HepG2 (cell line): ENCODE measurements around the gene CAD. TPM values are rescaled to one million over a fixed set of nuclear protein-coding genes. Genes with fewer than 3 reads are reported as not detected.

Experiments
- CREM ChIP-seq, 2 experiments: sonication (generic) in 1 of 2; formaldehyde crosslinking in 1 of 2; IDR thresholded peaks; 2 replicates each; pipeline versions ENCODE4 v1.4.0 to v1.6.1; 2016 to 2020; ENCODE audit warnings: antibody characterized with exemption in 1 of 2, mild to moderate bottlenecking in 1 of 2, missing genetic modification reagents in 1 of 2
- CSRNP2 ChIP-seq: sonication (generic); formaldehyde crosslinking; conservative IDR thresholded peaks from 2 replicates; pipeline ENCODE4 v1.8.0; 2022; ENCODE audit warnings: low read depth, missing genetic modification reagents
- ELF1 ChIP-seq: sonication (generic); formaldehyde crosslinking; IDR thresholded peaks from 2 replicates; pipeline ENCODE4 v1.4.0; 2020; ENCODE audit warnings: missing genetic modification reagents
- GPN1 ChIP-seq: sonication (generic); formaldehyde crosslinking; IDR thresholded peaks from 2 replicates; pipeline ENCODE4 v1.5.1; 2020; ENCODE audit warnings: missing genetic modification reagents, borderline replicate concordance
- HOXA3 ChIP-seq: sonication (generic); formaldehyde crosslinking; IDR thresholded peaks from 2 replicates; pipeline ENCODE4 v1.5.0; 2020; ENCODE audit warnings: missing genetic modification reagents
- JUND ChIP-seq: sonication (generic); formaldehyde crosslinking; IDR thresholded peaks from 2 replicates; pipeline ENCODE4 v1.8.0; 2022; ENCODE audit warnings: mild to moderate bottlenecking, missing genetic modification reagents
- KDM4B ChIP-seq: sonication (generic); formaldehyde crosslinking; IDR thresholded peaks from 2 replicates; pipeline ENCODE4 v1.4.0; 2020; ENCODE audit warnings: missing genetic modification reagents
- KDM5B ChIP-seq: sonication (generic); formaldehyde crosslinking; IDR thresholded peaks from 2 replicates; pipeline ENCODE4 v1.4.0; 2020; ENCODE audit warnings: missing genetic modification reagents, mild to moderate bottlenecking, borderline replicate concordance
- MAFG ChIP-seq: sonication (generic); formaldehyde crosslinking; IDR thresholded peaks from 2 replicates; pipeline ENCODE4 v1.5.1; 2020; ENCODE audit warnings: mild to moderate bottlenecking, missing genetic modification reagents
- MTERF4 ChIP-seq: sonication (generic); formaldehyde crosslinking; IDR thresholded peaks from 2 replicates; pipeline ENCODE4 v1.8.0; 2023; ENCODE audit warnings: mild to moderate bottlenecking, missing genetic modification reagents
- polyA plus RNA-seq, 8 experiments: library from polyadenylated mRNA; depleted of rRNA in 3 of 8; stranded (reverse) in 7 of 8; unstranded in 1 of 8; fragments of >200 nt; fragmentation: Illumina TruSeq in 4 of 8; extraction: Trizol in 4 of 8; gene quantifications; 2 replicates each; pipeline versions ENCODE4 v1.2.1 to v1.2.3, GENCODE V29; 2011 to 2016; ENCODE audit warnings: low read depth in 4 of 8, missing spikeins in 1 of 8, mixed read lengths in 1 of 8; ENCODE audit not compliant: insufficient read depth in 1 of 8
- total RNA-seq, 5 experiments: library from RNA; depleted of rRNA; stranded (reverse); fragments of >200 nt; fragmentation: Illumina TruSeq; extraction: Trizol; gene quantifications; 2 replicates each; pipeline ENCODE4 v1.2.3, GENCODE V29; 2016; ENCODE audit warnings: low read depth in 1 of 5
- TF ChIP-seq, protein P1 (sequence below), 2 experiments: sonication (generic) in 1 of 2; formaldehyde crosslinking in 1 of 2; IDR thresholded peaks; 2 replicates each; pipeline versions ENCODE4 v1.6.1 to v1.9.0; 2014 to 2022; ENCODE audit warnings: antibody characterized with exemption in 1 of 2, borderline replicate concordance in 1 of 2, inconsistent platforms in 1 of 2, low read depth in 1 of 2, missing genetic modification reagents in 1 of 2
- TF ChIP-seq, protein P2 (sequence below): sonication (generic); formaldehyde crosslinking; IDR thresholded peaks from 2 replicates; pipeline ENCODE4 v1.4.0; 2020; ENCODE audit warnings: mild to moderate bottlenecking, missing genetic modification reagents
- TF ChIP-seq, protein P3 (sequence below): sonication (generic); formaldehyde crosslinking; IDR thresholded peaks from 2 replicates; pipeline ENCODE4 v1.5.1; 2020; ENCODE audit warnings: missing genetic modification reagents, mild to moderate bottlenecking, borderline replicate concordance

Gene CAD
- total and polyA plus RNA-seq, 2 of the 13 experiments (the other 11 are each of a cell fraction or from before 2014, with no cell fraction given), result 21.7 to 37.0 TPM

DNA sequence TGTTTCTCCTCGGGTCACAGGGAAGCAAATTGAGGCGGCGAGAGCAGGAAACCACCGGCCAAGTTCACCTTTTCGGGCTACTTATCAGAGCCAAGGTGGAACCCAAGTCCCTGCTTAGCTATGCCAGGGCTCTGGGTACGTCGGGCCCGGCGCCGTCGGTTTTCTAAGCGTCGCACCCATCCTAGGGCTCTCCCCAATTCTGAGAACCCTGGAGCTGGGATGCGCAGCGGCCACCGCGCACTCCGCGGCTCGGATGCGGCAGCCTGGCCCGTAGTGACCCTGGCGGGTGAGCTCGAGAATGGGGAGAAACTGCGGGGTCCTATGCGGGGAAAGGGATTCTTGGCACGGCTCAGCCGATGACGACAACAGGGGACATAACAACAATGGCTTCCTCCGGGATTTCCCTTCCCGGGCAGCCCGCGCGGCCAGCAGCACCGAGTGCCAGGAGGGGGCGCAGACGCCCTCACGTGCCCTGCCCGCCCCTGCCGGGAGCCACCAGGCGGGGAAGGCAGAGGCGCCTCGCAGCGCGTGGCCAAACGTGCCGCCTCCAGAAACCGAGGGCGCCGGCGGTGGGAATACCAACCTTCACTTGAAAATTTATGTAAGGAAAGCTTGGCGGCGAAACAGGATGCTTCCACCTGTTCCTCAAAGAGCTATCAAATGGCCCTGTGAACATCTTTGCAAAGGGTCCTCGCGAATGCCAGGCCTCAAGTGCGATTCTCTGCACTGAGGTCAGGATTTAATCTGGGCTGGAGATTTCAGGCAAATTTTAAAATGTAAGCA lies 47.8 kb downstream of the CAD start (continued):
- TF ChIP-seq, protein P1, sequence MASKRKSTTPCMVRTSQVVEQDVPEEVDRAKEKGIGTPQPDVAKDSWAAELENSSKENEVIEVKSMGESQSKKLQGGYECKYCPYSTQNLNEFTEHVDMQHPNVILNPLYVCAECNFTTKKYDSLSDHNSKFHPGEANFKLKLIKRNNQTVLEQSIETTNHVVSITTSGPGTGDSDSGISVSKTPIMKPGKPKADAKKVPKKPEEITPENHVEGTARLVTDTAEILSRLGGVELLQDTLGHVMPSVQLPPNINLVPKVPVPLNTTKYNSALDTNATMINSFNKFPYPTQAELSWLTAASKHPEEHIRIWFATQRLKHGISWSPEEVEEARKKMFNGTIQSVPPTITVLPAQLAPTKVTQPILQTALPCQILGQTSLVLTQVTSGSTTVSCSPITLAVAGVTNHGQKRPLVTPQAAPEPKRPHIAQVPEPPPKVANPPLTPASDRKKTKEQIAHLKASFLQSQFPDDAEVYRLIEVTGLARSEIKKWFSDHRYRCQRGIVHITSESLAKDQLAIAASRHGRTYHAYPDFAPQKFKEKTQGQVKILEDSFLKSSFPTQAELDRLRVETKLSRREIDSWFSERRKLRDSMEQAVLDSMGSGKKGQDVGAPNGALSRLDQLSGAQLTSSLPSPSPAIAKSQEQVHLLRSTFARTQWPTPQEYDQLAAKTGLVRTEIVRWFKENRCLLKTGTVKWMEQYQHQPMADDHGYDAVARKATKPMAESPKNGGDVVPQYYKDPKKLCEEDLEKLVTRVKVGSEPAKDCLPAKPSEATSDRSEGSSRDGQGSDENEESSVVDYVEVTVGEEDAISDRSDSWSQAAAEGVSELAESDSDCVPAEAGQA (IDR thresholded peaks at IDR 0.05; ENCODE audit: low read depth), result 0 out of 2 replicates have a peak, but pooled peaks have one; percentile 26
- TF ChIP-seq, protein P1 (CRISPR knock-in tag; IDR thresholded peaks at IDR 0.05; ENCODE audit: borderline replicate concordance), result no peak
- TF ChIP-seq MAFG (CRISPR knock-in tag) (no peak), HOXA3 (peak; percentile 85), MTERF4 (peak; percentile 95; the same call in 1 of the 2 replicates), CREM (IDR thresholded peaks at IDR 0.05) (no peak), CREM (CRISPR knock-in tag; IDR thresholded peaks at IDR 0.05) (no peak), ELF1 (0 out of 2 replicates have a peak, but pooled peaks have one; percentile 14), KDM4B (CRISPR knock-in tag) (no peak), KDM5B (CRISPR knock-in tag) (no peak; the same call in 1 of the 2 replicates), CSRNP2 (no peak), GPN1 (no peak), JUND (CRISPR knock-in tag) (no peak)
- TF ChIP-seq, protein P2, sequence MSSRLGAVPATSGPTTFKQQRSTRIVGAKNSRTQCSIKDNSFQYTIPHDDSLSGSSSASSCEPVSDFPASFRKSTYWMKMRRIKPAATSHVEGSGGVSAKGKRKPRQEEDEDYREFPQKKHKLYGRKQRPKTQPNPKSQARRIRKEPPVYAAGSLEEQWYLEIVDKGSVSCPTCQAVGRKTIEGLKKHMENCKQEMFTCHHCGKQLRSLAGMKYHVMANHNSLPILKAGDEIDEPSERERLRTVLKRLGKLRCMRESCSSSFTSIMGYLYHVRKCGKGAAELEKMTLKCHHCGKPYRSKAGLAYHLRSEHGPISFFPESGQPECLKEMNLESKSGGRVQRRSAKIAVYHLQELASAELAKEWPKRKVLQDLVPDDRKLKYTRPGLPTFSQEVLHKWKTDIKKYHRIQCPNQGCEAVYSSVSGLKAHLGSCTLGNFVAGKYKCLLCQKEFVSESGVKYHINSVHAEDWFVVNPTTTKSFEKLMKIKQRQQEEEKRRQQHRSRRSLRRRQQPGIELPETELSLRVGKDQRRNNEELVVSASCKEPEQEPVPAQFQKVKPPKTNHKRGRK (CRISPR knock-in tag), result no peak
- TF ChIP-seq, protein P3, sequence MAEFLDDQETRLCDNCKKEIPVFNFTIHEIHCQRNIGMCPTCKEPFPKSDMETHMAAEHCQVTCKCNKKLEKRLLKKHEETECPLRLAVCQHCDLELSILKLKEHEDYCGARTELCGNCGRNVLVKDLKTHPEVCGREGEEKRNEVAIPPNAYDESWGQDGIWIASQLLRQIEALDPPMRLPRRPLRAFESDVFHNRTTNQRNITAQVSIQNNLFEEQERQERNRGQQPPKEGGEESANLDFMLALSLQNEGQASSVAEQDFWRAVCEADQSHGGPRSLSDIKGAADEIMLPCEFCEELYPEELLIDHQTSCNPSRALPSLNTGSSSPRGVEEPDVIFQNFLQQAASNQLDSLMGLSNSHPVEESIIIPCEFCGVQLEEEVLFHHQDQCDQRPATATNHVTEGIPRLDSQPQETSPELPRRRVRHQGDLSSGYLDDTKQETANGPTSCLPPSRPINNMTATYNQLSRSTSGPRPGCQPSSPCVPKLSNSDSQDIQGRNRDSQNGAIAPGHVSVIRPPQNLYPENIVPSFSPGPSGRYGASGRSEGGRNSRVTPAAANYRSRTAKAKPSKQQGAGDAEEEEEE (CRISPR knock-in tag), result no peak
